Dermis blood vessel endothelial cell (primary cell): ENCODE results near the gene CYGB. TPM values are rescaled to one million over a fixed set of nuclear protein-coding genes. Genes with fewer than 3 reads are reported as not detected.
"Not testable (repeated sequence)": the region's sequence is repeated elsewhere in the genome, so short reads cannot be mapped to it uniquely, and the experiment has no call there.

ENCODE experiments used
- DNase-seq: peaks from one replicate; pipeline ENCODE4 v3.0.0; 2010
- total RNA-seq: library from RNA; depleted of rRNA; stranded (reverse); fragments of >200 nt; gene quantifications from 2 replicates; pipeline ENCODE4 v1.2.3, GENCODE V29; 2014

Gene CYGB
- total RNA-seq, 1 donor from 2014 or later: 4.4 TPM

- peak; percentile 48 for DNase-seq
These were observed 276 bp downstream of the CYGB start for GRCh38 chr17:76537288-76537577.

GRCh38 chr17:76536511-76537287, 810 bp downstream of the CYGB start:
- no peak for DNase-seq

- no peak for DNase-seq
These were observed 1.6 kb downstream of the CYGB start for GRCh38 chr17:76535788-76536510.

- DNase-seq: no peak
These were observed 2.4 kb downstream of the CYGB start for GRCh38 chr17:76534831-76535732.

GRCh38 chr17:76533640-76534359, 3.7 kb downstream of the CYGB start:
- DNase-seq: not testable (repeated sequence)

GRCh38 chr17:76532072-76532651, 5.3 kb downstream of the CYGB start:
- DNase-seq: no peak

- DNase-seq: no peak
These were observed 5.9 kb downstream of the CYGB start for GRCh38 chr17:76531486-76532038.

- no peak for DNase-seq
These were observed 6.6 kb downstream of the CYGB start for GRCh38 chr17:76530811-76531485.

GRCh38 chr17:76530095-76530723, 7.3 kb downstream of the CYGB start:
- DNase-seq: peak; percentile 40

- peak; percentile 39 for DNase-seq
These were observed 8.1 kb downstream of the CYGB start for GRCh38 chr17:76529224-76530094.

- DNase-seq: no peak
These were observed 8.8 kb downstream of the CYGB start for GRCh38 chr17:76528528-76529223.

- no peak for DNase-seq
These were observed 9.4 kb downstream of the CYGB start for GRCh38 chr17:76528156-76528527.

GRCh38 chr17:76527430-76528111, 9.9 kb downstream of the CYGB start:
- peak; percentile 82 for DNase-seq

- DNase-seq: not testable (repeated sequence)
These were observed 10.5 kb downstream of the CYGB start for GRCh38 chr17:76527016-76527415.

- not testable (repeated sequence) for DNase-seq
These were observed 12.0 kb downstream of the CYGB start for GRCh38 chr17:76525513-76525833.

- no peak for DNase-seq
These were observed 12.7 kb downstream of the CYGB start for GRCh38 chr17:76524598-76525512.
